ENCODE data around the gene CARS2. TPM values are rescaled to one million over a fixed set of nuclear protein-coding genes. Genes with fewer than 3 reads are reported as not detected.

The CARS2 gene
- total RNA-seq, 3 donors from 2014 or later: 39.8 to 71.4 (median 56.4) TPM

GRCh38 chr13:110665491-110666254 is 40.2 kb downstream of the CARS2 start:
- ATAC-seq: peak; percentile 58
- Histone ChIP-seq H3K4me1 (ENCODE audit: low read depth) (no peaks in the 10 kb centered on the region), H3K9me3 (peaks cover 3% of the 10 kb centered on the region), H3K4me3 (no peak overlapping the region), H3K36me3 (ENCODE audit: low read depth) (peaks cover 9% of the 10 kb centered on the region)
- TF ChIP-seq CTCF (IDR thresholded peaks at IDR 0.05): no peak
- no peak for DNase-seq
- intact Hi-C loops (cut with DNase I, micrococcal nuclease): no loop called here

- Histone ChIP-seq H3K4me3 (no peak overlapping the region), H3K36me3 (ENCODE audit: low read depth) (peaks cover 9% of the 10 kb centered on the region), H3K4me1 (ENCODE audit: low read depth) (no peaks in the 10 kb centered on the region), H3K9me3 (peaks cover 7% of the 10 kb centered on the region)
- ATAC-seq (no peak), DNase-seq (no peak)
- intact Hi-C loops (cut with DNase I, micrococcal nuclease): no loop called here
- no peak for TF ChIP-seq CTCF (IDR thresholded peaks at IDR 0.05)
These were observed 41.2 kb downstream of the CARS2 start for GRCh38 chr13:110664673-110665072.

- no peak for TF ChIP-seq CTCF (IDR thresholded peaks at IDR 0.05)
- DNase-seq (no peak), ATAC-seq (no peak)
- intact Hi-C loops (cut with DNase I, micrococcal nuclease): no loop called here
- Histone ChIP-seq H3K36me3 (ENCODE audit: low read depth) (peaks cover 3% of the 10 kb centered on the region), H3K9me3 (peaks cover 7% of the 10 kb centered on the region), H3K4me1 (ENCODE audit: low read depth) (no peaks in the 10 kb centered on the region), H3K4me3 (no peak overlapping the region)
These were observed 41.9 kb downstream of the CARS2 start for GRCh38 chr13:110664041-110664440.

GRCh38 chr13:110663491-110663890 is 42.4 kb downstream of the CARS2 start:
- Histone ChIP-seq H3K9me3 (peaks cover 7% of the 10 kb centered on the region), H3K36me3 (ENCODE audit: low read depth) (peaks cover 3% of the 10 kb centered on the region), H3K4me1 (ENCODE audit: low read depth) (no peaks in the 10 kb centered on the region), H3K4me3 (no peak overlapping the region)
- intact Hi-C loops (cut with DNase I, micrococcal nuclease): no loop called here
- TF ChIP-seq CTCF (IDR thresholded peaks at IDR 0.05): no peak
- ATAC-seq: no peak
- DNase-seq: no peak

GRCh38 chr13:110662777-110663443 is 43.0 kb downstream of the CARS2 start:
- Histone ChIP-seq H3K4me3 (no peak overlapping the region), H3K4me1 (ENCODE audit: low read depth) (no peaks in the 10 kb centered on the region), H3K9me3 (peaks cover 7% of the 10 kb centered on the region), H3K36me3 (ENCODE audit: low read depth) (peaks cover 3% of the 10 kb centered on the region)
- DNase-seq: no peak
- no peak for TF ChIP-seq CTCF (IDR thresholded peaks at IDR 0.05)
- intact Hi-C loops (cut with DNase I, micrococcal nuclease): no loop called here
- no peak for ATAC-seq

Data from mucosa of descending colon (tissue), 3 donors.